Measurements from ENCODE around the gene TXNIP. TPM values are rescaled to one million over a fixed set of nuclear protein-coding genes. Genes with fewer than 3 reads are reported as not detected.

The TXNIP gene
- total and polyA plus RNA-seq, 2 donors (not counting 1 experiment from before 2014, with no cell fraction given): 542 to 1,651 TPM

DNA sequence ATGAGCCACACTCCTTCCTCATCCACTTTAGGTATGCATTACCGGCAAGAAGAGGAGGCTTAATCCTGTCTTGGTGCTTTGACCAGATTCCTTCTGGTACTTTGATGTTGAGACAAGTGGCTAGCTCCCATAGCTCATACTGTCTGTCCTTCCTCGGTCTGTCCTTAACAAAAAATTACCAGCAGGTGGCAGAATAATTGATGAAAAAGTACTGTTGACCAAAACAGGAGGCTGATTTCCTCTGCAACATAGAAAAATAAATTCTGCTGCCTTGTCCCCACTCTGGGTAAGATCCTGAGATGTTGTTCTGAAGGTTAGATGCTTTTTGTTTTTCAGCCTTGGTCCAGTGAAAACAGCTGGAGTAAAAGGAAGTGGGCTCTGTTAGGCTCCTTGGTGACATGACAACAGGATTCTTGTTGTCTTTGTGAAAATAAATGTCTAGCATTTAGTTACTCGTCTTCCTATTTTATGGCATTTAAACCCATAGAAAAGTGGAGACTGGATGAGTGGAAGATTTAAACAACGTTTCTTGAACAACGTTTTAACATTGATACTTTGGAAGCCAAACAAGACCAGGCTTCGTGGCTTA lies 36.3 kb upstream of the TXNIP start:
- Histone ChIP-seq H3K4me3 (ENCODE audit: control extremely low read depth in 1 of 5, extremely low read depth in 1 of 5, insufficient read depth in 1 of 5, low read depth in 2 of 5, low read length in 4 of 5) (no peak overlapping the region), H3K9ac (ENCODE audit: low read length) (no peak overlapping the region), H3K36me3 (replicated peaks in 1 of 2; ENCODE audit: control extremely low read depth in 1 of 2, control insufficient read depth in 1 of 2, extremely low read depth in 1 of 2, insufficient read depth in 2 of 2, low read length in 1 of 2) (no peaks in the 10 kb centered on the region), H3K27me3 (replicated peaks in 1 of 4; ENCODE audit: control extremely low read depth in 1 of 4, control insufficient read depth in 3 of 4, insufficient read depth in 4 of 4, low read length in 3 of 4) (no peaks in the 10 kb centered on the region), H3K27ac (ENCODE audit: low read length in 2 of 2) (no peak overlapping the region), H3K79me2 (ENCODE audit: control insufficient read depth, insufficient read depth, low read length) (no peaks in the 10 kb centered on the region), H3K9me3 (ENCODE audit: control extremely low read depth in 1 of 3, control insufficient read depth in 2 of 3, insufficient read depth in 1 of 3, low read length in 2 of 3) (no peaks in the 10 kb centered on the region), H4K20me1 (ENCODE audit: control insufficient read depth, insufficient read depth, low read length, poor library complexity, severe bottlenecking) (no peaks in the 10 kb centered on the region), H2AFZ (ENCODE audit: insufficient read depth, low read depth, low read length, poor library complexity, severe bottlenecking) (no peak overlapping the region), H3K4me2 (replicated peaks; ENCODE audit: low read depth, low read length, poor library complexity, severe bottlenecking) (no peak overlapping the region), H3K4me1 (ENCODE audit: control insufficient read depth in 2 of 2, insufficient read depth in 2 of 2, low read length in 2 of 2) (peaks cover 19% of the 10 kb centered on the region in 2 donors)
- CTCF ChIA-PET: interaction anchor here (0.6 to 8.8 kb wide), 18 partner anchors 10 to 311 kb away, joined by 3 to 60 read pairs (median 4); partner anchors contain the start of genes HJV and RBM8A
- H3K9me3 Mint-ChIP-seq (ENCODE audit: insufficient read depth): no peaks in the 10 kb centered on the region
- TF ChIP-seq EZH2 (IDR thresholded peaks at IDR 0.05; ENCODE audit: borderline replicate concordance, insufficient read depth, low read depth, low read length, poor library complexity, severe bottlenecking): no peak
- TF ChIP-seq, protein P1, sequence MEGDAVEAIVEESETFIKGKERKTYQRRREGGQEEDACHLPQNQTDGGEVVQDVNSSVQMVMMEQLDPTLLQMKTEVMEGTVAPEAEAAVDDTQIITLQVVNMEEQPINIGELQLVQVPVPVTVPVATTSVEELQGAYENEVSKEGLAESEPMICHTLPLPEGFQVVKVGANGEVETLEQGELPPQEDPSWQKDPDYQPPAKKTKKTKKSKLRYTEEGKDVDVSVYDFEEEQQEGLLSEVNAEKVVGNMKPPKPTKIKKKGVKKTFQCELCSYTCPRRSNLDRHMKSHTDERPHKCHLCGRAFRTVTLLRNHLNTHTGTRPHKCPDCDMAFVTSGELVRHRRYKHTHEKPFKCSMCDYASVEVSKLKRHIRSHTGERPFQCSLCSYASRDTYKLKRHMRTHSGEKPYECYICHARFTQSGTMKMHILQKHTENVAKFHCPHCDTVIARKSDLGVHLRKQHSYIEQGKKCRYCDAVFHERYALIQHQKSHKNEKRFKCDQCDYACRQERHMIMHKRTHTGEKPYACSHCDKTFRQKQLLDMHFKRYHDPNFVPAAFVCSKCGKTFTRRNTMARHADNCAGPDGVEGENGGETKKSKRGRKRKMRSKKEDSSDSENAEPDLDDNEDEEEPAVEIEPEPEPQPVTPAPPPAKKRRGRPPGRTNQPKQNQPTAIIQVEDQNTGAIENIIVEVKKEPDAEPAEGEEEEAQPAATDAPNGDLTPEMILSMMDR (IDR thresholded peaks at IDR 0.05): peak; percentile 52
- peaks cover 25% of the 10 kb centered on the region for H3K4me1 Mint-ChIP-seq
- no peak for ATAC-seq (ENCODE audit: low read depth)
- no peak overlapping the region for H3K4me3 Mint-ChIP-seq
- intact Hi-C loops (cut with micrococcal nuclease): no loop called here
- H3K27me3 Mint-ChIP-seq: peaks cover 5% of the 10 kb centered on the region
- POLR2A ChIA-PET: no interaction called here
- 83% methylated on average over 2 of the region's 6 CpGs for WGBS (ENCODE audit: insufficient coverage)
- peak; percentile 61 for DNase-seq
- peak overlapping the region; percentile 17 for H3K27ac Mint-ChIP-seq

DNA sequence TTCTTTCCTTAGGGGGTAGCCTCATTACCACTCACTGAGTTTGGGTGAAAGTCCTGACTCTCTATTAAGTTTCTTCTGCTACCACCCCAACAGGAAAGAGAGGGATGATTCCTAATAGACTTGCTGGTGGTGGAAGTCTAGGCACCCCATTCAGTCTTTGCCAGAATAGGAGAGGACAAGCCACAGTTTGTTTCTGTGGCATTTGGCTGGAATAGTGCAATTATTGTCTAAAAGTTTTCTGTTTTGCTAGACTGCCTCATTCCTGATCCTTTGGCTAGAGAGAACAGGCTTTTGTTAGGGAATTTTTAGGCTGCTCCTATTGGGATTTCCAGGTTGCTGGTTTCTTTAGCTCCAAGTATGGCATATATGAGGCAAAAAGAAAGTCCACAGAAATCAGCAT lies 35.1 kb upstream of the TXNIP start:
- POLR2A ChIA-PET: interaction anchor here (0.7 to 0.8 kb wide), 2 partner anchors 11 to 113 kb away, joined by 3 to 7 read pairs; partner anchors contain the start of gene PEX11B
- Histone ChIP-seq H3K4me1 (ENCODE audit: control insufficient read depth in 2 of 2, insufficient read depth in 2 of 2, low read length in 2 of 2) (peaks cover 18 to 19% of the 10 kb centered on the region in 2 donors), H3K9ac (ENCODE audit: low read length) (no peak overlapping the region), H3K79me2 (ENCODE audit: control insufficient read depth, insufficient read depth, low read length) (no peaks in the 10 kb centered on the region), H4K20me1 (ENCODE audit: control insufficient read depth, insufficient read depth, low read length, poor library complexity, severe bottlenecking) (no peaks in the 10 kb centered on the region), H3K36me3 (replicated peaks in 1 of 2; ENCODE audit: control extremely low read depth in 1 of 2, control insufficient read depth in 1 of 2, extremely low read depth in 1 of 2, insufficient read depth in 2 of 2, low read length in 1 of 2) (no peaks in the 10 kb centered on the region), H3K27ac (ENCODE audit: low read length in 2 of 2) (no peak overlapping the region), H3K4me2 (replicated peaks; ENCODE audit: low read depth, low read length, poor library complexity, severe bottlenecking) (no peak overlapping the region), H3K27me3 (replicated peaks in 1 of 4; ENCODE audit: control extremely low read depth in 1 of 4, control insufficient read depth in 3 of 4, insufficient read depth in 4 of 4, low read length in 3 of 4) (no peaks in the 10 kb centered on the region), H2AFZ (ENCODE audit: insufficient read depth, low read depth, low read length, poor library complexity, severe bottlenecking) (no peak overlapping the region), H3K4me3 (ENCODE audit: control extremely low read depth in 1 of 5, extremely low read depth in 1 of 5, insufficient read depth in 1 of 5, low read depth in 2 of 5, low read length in 4 of 5) (no peak overlapping the region), H3K9me3 (ENCODE audit: control extremely low read depth in 1 of 3, control insufficient read depth in 2 of 3, insufficient read depth in 1 of 3, low read length in 2 of 3) (no peaks in the 10 kb centered on the region)
- ATAC-seq (ENCODE audit: low read depth) (no peak), DNase-seq (no peak)
- Mint-ChIP-seq H3K27ac (no peak overlapping the region), H3K9me3 (ENCODE audit: insufficient read depth) (no peaks in the 10 kb centered on the region), H3K27me3 (peaks cover 5% of the 10 kb centered on the region), H3K4me3 (no peak overlapping the region), H3K4me1 (peaks cover 16% of the 10 kb centered on the region)
- intact Hi-C loops (cut with micrococcal nuclease): no loop called here
- CTCF ChIA-PET: interaction anchor here (0.8 to 8.8 kb wide), 7 partner anchors 16 to 186 kb away, joined by 3 to 60 read pairs (median 3); partner anchors contain the start of gene NUDT17
- TF ChIP-seq EZH2 (IDR thresholded peaks at IDR 0.05; ENCODE audit: borderline replicate concordance, insufficient read depth, low read depth, low read length, poor library complexity, severe bottlenecking): no peak
- TF ChIP-seq, protein P1 (IDR thresholded peaks at IDR 0.05): no peak

Measured in B cell (primary cell).